Activated naive CD8-positive, alpha-beta T cell treated with anti-CD3 and anti-CD28 coated beads, Interleukin-2, amount 50 U/mL, for 24 hours (primary cell): ENCODE measurements around the gene HAVCR1.

Experiments
- ATAC-seq: fragments of 150-1000 bp; cut with Tn5 transposase; one replicate; pipeline ENCODE4 v1.10.0; 2021
- DNase-seq: peaks from one replicate; pipeline ENCODE4 v3.0.0; 2021
- H3K27ac Mint-ChIP-seq: one replicate; pipeline ENCODE4 v1.8.0; 2021; ENCODE audit warnings: mild to moderate bottlenecking, mixed read lengths
- H3K27me3 Mint-ChIP-seq: one replicate; pipeline ENCODE4 v1.8.0; 2021; ENCODE audit warnings: mixed read lengths
- H3K36me3 Mint-ChIP-seq: one replicate; pipeline ENCODE4 v1.8.0; 2021; ENCODE audit warnings: low read depth, mixed read lengths
- H3K4me1 Mint-ChIP-seq: one replicate; pipeline ENCODE4 v1.8.0; 2021; ENCODE audit warnings: mixed read lengths
- H3K4me3 Mint-ChIP-seq: one replicate; pipeline ENCODE4 v1.8.0; 2021; ENCODE audit warnings: mild to moderate bottlenecking, moderate library complexity, mixed read lengths
- H3K9me3 Mint-ChIP-seq: one replicate; pipeline ENCODE4 v1.8.0; 2021; ENCODE audit warnings: mixed read lengths

Gene HAVCR1

DNA sequence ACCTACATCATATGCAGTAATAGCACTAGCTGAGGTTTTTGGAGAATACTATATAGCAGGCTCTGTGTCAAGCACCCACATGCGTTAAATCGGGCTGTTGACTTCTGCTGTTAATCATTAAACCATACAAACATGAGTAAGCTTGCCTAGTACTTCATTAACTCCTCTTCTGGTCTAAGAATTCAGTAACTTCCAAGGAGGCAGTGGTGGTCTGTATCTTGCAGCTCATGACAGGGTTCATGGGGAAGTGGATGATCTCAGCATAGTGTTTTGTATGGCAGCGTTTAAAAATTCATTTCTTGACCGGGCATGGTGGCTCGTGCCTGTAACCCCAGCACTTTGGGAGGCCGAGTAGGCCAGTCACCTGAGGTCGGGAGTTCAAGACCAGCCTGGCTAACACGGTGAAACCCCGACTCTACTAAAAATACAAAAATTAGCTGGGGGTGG, at the start of gene HAVCR1:
TSS of gene HAVCR1 (minus strand) at position 24 of the 447 bp plus-strand sequence. CDS start 1,173 bp downstream, outside the sequence.
- no peak for DNase-seq
- no peaks in the 10 kb centered on the region for H3K9me3 Mint-ChIP-seq
- peaks cover 4% of the 10 kb centered on the region for H3K4me1 Mint-ChIP-seq
- no peak within 1 kb of the TSS for H3K4me3 Mint-ChIP-seq
- ATAC-seq: no peak
- no peaks in the 10 kb centered on the region for H3K36me3 Mint-ChIP-seq
- no peak within 1 kb of the TSS for H3K27ac Mint-ChIP-seq
- peaks cover 1% of the 10 kb centered on the region for H3K27me3 Mint-ChIP-seq

DNA sequence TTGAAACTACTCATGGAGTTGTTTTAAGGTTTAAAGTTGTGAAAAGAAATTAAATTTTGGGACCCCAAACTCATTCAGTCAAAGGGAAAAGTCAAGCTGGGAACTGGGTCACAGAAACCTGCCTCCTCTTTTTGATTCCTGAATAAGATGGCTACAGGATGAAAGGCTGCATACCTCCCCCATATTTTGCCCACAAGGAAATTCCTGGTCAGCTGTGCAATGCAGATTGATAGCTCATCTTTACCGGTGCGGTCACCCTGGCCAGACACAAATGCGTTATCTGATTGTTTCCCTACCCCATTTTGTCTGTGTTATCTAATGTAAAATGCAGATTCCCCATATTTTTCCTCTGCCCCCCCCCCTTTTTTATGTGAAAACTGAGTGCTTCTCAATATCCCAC, 48.6 kb upstream of the HAVCR1 start:
- H3K27me3 Mint-ChIP-seq: no peaks in the 10 kb centered on the region
- peaks cover 62% of the 10 kb centered on the region for H3K4me1 Mint-ChIP-seq
- H3K4me3 Mint-ChIP-seq: peak overlapping the region; percentile 80
- no peaks in the 10 kb centered on the region for H3K9me3 Mint-ChIP-seq
- ATAC-seq (no peak), DNase-seq (no peak)
- H3K27ac Mint-ChIP-seq: peak overlapping the region; percentile 79
- peaks cover 17% of the 10 kb centered on the region for H3K36me3 Mint-ChIP-seq

DNA sequence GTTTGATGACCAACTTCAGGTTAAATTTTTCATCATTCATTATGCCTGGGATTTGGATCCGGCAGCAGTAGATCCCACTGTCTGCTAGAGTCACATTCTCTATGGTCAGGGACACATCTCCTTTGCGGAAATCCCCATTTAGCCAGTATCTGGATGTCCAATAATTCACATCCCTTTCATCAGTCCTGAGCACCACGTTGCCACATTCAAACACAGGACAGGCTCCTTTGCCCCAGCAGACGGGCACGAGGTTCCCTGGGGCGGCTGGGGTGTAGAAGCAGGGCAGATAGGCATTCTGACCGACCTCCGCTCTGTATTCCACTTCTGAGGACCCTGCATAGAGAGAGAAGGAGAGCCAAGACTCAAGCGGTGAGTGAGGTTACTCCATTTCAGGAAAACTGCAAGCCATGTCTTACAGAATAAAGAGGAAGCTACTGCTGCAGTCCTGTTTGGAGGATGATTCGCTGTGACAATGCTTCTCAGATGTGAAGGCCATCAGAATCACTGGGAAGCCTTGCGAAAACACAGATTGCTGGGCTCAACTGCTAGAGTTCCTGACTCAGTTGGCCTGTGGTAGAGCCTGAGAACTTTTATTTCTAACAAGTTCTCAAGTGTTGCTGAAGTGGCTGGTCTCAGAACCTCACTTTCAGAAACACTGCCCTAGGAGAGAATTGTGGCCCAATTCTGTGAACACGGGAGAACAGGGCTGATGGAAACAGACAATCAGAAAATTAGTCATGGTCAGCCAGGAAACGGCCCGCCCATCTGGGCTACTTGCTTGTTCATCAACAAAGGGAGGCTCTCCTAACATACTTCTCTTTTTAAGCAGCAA, 47.9 kb upstream of the HAVCR1 start:
- Mint-ChIP-seq H3K4me1 (peaks cover 62% of the 10 kb centered on the region), H3K4me3 (peak overlapping the region; percentile 80), H3K9me3 (no peaks in the 10 kb centered on the region), H3K36me3 (peaks cover 17% of the 10 kb centered on the region), H3K27me3 (no peaks in the 10 kb centered on the region), H3K27ac (peak overlapping the region; percentile 79)
- peak; percentile 47 for ATAC-seq
- peak; percentile 51 for DNase-seq

DNA sequence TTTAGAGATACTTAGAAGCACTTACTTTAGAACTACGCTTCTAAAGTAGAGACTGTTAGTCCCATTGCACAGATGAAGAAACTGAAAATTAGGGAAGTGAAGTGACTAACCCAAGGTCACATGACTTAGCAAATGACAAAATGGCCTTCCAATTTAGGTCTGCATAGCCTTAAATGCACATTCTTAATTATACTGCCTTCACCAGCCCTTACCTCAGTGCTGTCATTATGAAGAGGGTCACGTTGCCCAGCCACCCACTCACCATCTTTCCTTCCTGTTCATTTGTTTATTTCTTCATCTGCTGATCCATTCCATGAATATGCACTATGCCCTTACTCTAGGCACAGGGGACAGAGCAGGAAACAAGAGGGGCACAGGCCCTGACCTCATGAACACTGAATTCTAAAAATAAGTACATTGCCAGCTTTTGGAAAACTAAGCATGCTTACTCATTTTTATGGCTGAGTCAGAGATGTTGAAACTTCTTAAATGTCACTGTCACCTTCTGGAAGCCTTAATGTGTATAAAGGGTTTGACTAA, 41.3 kb upstream of the HAVCR1 start:
- peak overlapping the region; percentile 56 for H3K4me3 Mint-ChIP-seq
- H3K27me3 Mint-ChIP-seq: no peaks in the 10 kb centered on the region
- peak overlapping the region; percentile 96 for H3K27ac Mint-ChIP-seq
- peaks cover 27% of the 10 kb centered on the region for H3K36me3 Mint-ChIP-seq
- H3K4me1 Mint-ChIP-seq: peaks cover 41% of the 10 kb centered on the region
- no peaks in the 10 kb centered on the region for H3K9me3 Mint-ChIP-seq
- peak; percentile 99 for ATAC-seq
- peak; percentile 42 for DNase-seq

DNA sequence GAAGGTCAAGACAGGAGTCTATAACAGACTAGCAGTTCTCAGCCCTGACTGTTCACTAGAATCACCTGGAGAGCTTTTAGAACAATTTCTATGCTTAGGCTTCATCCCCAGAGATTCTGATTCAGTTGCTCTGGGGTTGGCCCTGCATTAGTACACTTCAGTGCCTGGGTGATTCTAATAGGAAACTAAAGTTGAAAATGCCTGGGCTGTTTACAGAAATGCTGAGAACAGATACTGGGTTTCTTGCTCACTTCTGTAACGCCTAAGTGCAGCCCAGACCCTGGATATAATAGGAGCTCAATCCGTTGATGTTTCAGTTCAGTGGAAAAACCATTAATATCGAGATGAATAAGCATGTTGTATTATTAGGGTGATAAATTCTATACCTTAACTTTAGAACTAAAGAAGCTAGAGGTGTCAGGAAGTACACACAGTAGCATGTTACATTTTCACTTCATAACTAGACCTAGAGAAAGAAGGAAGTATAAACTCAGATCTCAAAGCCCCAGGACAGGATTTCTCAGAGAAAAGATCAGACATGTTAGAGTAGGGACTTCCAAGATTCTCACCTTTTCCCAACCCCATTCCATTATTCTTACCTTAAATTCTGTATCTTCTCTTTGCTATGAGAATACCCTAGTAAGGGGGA, 29.6 kb upstream of the HAVCR1 start:
- no peak for DNase-seq
- peaks cover 27% of the 10 kb centered on the region for H3K36me3 Mint-ChIP-seq
- H3K9me3 Mint-ChIP-seq: no peaks in the 10 kb centered on the region
- no peaks in the 10 kb centered on the region for H3K27me3 Mint-ChIP-seq
- no peak overlapping the region for H3K27ac Mint-ChIP-seq
- H3K4me3 Mint-ChIP-seq: no peak overlapping the region
- ATAC-seq: no peak
- H3K4me1 Mint-ChIP-seq: no peaks in the 10 kb centered on the region

DNA sequence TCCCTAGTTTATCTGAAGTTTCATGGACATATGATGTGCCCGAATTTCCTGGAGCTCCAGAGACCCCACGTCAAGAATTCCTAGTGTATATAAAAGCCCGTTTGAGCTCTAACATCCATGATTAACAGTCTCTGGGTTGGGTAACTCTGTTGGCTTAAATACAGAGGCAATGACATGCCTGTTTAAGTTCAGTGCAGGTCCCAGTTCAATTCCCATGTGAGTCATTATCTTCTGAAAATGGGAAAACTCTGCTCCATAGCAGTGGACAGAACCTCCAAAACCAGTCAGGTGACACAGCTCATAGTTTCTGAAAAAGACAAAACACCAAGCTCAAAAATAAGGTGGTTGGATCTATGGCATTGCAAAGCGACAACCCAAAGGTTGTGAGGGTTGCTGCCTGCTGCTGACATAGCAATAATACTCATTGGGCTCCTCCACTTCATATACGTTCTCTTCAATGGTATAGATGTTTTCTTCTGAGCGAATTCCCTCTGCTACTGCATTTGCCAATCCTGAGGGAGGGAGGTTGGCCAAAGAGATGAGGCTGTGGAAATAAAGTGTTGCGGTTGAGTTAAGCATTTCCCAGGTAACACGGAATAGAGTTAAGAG, 27.9 kb upstream of the HAVCR1 start:
- Mint-ChIP-seq H3K4me1 (no peaks in the 10 kb centered on the region), H3K27ac (no peak overlapping the region), H3K4me3 (no peak overlapping the region), H3K9me3 (no peaks in the 10 kb centered on the region), H3K27me3 (no peaks in the 10 kb centered on the region), H3K36me3 (peaks cover 27% of the 10 kb centered on the region)
- ATAC-seq (no peak), DNase-seq (no peak)

DNA sequence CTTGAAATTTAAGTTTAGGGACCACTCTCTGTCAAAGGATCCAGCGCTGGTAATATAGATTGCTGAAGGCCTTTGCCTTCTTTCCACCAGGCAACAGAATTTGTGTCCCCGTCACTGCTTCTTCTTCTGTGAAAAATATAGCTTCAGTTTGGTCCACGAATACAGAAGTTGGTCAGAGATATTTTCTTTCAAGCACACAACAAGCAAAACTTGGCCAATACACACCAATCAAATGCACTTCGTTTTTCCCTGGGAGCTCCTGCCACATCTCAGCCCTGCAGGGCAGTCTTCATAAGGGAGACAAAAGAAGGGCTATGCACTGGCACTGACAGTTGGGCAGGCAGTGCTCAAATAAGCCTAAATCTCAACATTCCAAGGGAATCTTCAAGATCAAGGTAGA, 27.0 kb upstream of the HAVCR1 start:
- no peaks in the 10 kb centered on the region for H3K4me1 Mint-ChIP-seq
- no peak overlapping the region for H3K4me3 Mint-ChIP-seq
- no peaks in the 10 kb centered on the region for H3K27me3 Mint-ChIP-seq
- no peaks in the 10 kb centered on the region for H3K9me3 Mint-ChIP-seq
- no peak overlapping the region for H3K27ac Mint-ChIP-seq
- DNase-seq: no peak
- no peak for ATAC-seq
- peaks cover 23% of the 10 kb centered on the region for H3K36me3 Mint-ChIP-seq

DNA sequence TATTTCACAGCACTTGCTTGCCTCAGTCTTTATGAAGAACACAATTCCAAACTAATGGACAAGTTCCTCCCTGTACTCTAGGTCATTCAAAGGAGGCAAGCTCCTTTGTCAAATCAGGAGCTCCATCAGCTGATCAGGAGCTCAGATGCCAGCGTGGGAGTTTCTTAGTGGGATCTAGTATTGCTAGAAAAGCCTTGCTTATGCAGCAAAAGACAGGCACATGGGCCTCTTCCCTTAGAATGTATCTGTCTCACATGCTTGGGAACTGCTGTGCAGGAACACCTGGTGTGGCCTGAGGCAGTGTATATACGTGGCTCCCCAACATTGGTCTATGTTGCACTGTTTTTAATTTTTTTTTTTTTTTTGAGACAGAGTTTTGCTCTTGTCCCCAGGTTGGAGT, 21.4 kb upstream of the HAVCR1 start:
- H3K27ac Mint-ChIP-seq: no peak overlapping the region
- peaks cover 4% of the 10 kb centered on the region for H3K9me3 Mint-ChIP-seq
- DNase-seq (no peak), ATAC-seq (no peak)
- H3K4me3 Mint-ChIP-seq: no peak overlapping the region
- peaks cover 13% of the 10 kb centered on the region for H3K4me1 Mint-ChIP-seq
- peaks cover 4% of the 10 kb centered on the region for H3K36me3 Mint-ChIP-seq
- no peaks in the 10 kb centered on the region for H3K27me3 Mint-ChIP-seq

DNA sequence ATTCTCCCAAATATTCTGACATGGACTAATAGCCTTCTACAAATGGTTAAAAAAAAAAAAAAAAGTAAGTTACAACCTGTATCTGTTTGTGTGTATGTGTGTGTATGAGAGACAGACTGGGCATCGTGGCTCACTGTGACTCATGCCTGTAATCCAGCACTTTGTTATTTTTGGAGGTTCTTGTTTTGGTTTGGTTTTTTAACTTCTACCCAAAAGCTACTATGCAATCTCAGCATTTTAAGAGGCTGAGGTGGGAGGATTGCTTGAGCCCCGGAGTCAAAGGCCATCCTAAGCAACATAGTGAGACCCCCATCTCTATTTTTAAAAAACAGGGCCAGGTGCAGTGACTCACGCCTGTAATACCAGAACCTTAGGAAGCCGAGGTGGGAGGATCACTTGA, 17.6 kb upstream of the HAVCR1 start:
- Mint-ChIP-seq H3K27ac (no peak overlapping the region), H3K36me3 (peaks cover 2% of the 10 kb centered on the region), H3K4me1 (peaks cover 47% of the 10 kb centered on the region), H3K4me3 (no peak overlapping the region), H3K9me3 (peaks cover 4% of the 10 kb centered on the region), H3K27me3 (no peaks in the 10 kb centered on the region)
- DNase-seq: no peak
- ATAC-seq: peak; percentile 33

DNA sequence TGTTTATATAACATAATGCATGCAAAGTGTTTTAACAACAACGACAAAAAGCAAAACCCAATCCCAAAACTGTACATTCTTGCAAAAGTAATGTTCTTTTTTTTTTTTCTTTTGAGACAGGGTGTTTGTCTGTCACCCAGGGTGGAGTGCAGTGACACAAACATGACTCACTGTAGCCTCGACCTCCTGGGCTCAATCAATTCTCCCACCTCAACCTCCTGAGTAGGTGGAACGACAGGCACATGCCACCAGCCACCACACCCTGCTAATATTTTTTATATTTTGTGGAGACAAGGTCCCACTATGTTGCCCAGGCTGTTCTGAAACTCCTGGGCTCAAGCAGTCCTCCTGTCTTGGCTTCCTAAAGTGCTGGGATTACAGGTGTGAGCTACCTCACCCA, 13.6 kb upstream of the HAVCR1 start:
- Mint-ChIP-seq H3K4me1 (peaks cover 49% of the 10 kb centered on the region), H3K27ac (no peak overlapping the region), H3K9me3 (peaks cover 4% of the 10 kb centered on the region), H3K27me3 (no peaks in the 10 kb centered on the region), H3K4me3 (no peak overlapping the region), H3K36me3 (peaks cover 2% of the 10 kb centered on the region)
- peak; percentile 32 for DNase-seq
- peak; percentile 85 for ATAC-seq

DNA sequence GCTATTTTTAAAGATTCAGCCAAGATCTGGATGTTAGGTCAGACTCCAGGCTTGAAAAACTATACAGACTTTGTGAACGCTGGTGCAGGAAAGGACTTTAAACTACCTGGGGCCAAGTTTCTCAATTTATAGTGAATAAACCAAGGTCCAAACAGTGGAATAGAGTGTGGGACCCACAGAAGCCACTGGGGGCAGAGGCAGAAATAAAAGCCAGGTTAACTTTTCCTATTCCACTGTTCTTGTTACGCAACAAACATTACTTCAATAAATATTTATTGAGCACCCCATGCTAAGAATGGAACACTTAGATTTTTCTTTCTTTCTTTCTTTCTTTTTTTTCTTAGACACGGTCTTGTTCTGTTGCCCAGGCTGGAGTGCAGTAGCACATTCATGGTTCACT, 11.0 kb upstream of the HAVCR1 start:
- no peak overlapping the region for H3K27ac Mint-ChIP-seq
- DNase-seq (no peak), ATAC-seq (no peak)
- H3K4me1 Mint-ChIP-seq: peaks cover 33% of the 10 kb centered on the region
- H3K27me3 Mint-ChIP-seq: no peaks in the 10 kb centered on the region
- H3K36me3 Mint-ChIP-seq: no peaks in the 10 kb centered on the region
- H3K4me3 Mint-ChIP-seq: no peak overlapping the region
- no peaks in the 10 kb centered on the region for H3K9me3 Mint-ChIP-seq

DNA sequence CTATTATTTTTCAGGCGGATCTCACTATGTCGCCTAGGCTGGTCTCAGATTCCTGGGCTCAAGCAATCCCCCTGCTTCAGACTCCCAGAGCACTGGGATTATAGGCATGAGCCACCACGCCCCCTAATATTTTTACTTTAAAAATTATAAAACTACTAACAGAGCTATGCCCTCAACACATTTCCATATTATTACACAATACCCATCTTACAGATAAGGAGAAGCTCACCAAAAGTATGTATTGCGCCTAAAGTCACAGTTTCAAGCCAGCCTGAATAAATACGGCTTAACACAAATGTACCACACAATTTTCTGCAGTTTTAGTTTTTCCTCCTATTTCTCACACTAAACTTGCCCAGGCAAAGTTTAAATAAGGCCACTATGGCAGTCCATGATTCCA, 9.9 kb upstream of the HAVCR1 start:
- Mint-ChIP-seq H3K27ac (no peak overlapping the region), H3K36me3 (no peaks in the 10 kb centered on the region), H3K27me3 (no peaks in the 10 kb centered on the region), H3K4me1 (peaks cover 24% of the 10 kb centered on the region), H3K9me3 (no peaks in the 10 kb centered on the region), H3K4me3 (no peak overlapping the region)
- DNase-seq: no peak
- no peak for ATAC-seq

DNA sequence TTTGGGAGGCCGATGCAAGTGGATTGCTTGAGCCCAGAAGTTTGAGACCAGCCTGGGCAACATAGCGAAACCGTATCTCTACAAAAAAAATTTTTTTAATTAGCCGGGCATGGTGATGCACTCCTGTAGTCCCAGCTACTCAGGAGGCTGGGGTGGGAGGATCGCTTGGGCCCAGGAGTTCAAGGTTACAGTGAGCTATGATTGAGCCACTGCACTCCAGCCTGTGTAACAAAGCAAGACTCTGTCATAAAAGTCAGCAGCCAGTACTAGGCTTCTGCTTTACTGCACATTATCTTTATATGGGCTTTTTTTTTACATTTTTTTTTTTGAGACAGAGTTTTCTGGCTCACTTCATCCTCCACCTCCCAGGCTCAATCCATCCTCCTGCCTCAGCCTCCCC, 9.4 kb upstream of the HAVCR1 start:
- no peak overlapping the region for H3K27ac Mint-ChIP-seq
- no peak overlapping the region for H3K4me3 Mint-ChIP-seq
- H3K9me3 Mint-ChIP-seq: no peaks in the 10 kb centered on the region
- H3K36me3 Mint-ChIP-seq: no peaks in the 10 kb centered on the region
- H3K4me1 Mint-ChIP-seq: peaks cover 20% of the 10 kb centered on the region
- H3K27me3 Mint-ChIP-seq: no peaks in the 10 kb centered on the region
- no peak for ATAC-seq
- DNase-seq: no peak

DNA sequence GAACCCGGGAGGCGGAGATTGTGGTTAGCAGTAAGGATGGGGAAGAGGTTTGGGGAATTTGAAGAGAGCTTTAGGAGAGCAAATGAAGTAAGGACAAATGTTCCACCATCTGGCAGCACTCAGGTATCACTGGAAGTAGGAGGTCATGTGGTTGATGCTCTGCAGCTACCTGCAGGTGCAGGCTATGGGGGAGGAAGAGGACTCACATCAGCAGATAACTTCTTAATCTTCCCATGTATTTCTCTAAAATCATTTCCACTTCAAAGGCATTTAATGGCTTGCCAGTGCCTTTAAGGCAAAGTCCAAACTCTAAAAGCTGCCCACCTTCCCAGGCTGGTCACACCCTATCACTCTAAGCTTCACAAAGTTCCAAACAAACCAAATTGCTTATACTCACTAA, 8.1 kb upstream of the HAVCR1 start:
- Mint-ChIP-seq H3K4me1 (peaks cover 6% of the 10 kb centered on the region), H3K27me3 (no peaks in the 10 kb centered on the region), H3K36me3 (no peaks in the 10 kb centered on the region), H3K4me3 (no peak overlapping the region), H3K27ac (no peak overlapping the region), H3K9me3 (no peaks in the 10 kb centered on the region)
- DNase-seq: no peak
- no peak for ATAC-seq

DNA sequence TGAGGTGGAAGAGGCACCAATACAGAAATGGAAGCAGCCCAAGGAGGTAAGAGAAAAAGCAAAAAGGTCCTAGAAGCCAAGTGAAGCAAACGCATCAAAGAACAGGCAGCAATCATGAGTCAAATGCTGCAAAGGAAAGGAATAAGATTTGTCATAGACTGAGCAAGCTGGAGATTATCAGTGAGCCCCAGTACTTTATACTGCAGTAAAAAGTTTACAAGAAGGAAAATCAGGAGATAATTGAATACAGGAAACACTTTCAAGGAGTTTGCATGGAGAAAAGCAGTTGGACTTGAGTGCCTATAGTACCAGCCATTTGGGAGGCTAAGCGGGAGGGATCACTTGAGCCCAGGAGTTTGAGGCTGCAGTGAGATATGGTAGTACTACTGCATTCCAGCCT, 7.2 kb upstream of the HAVCR1 start:
- no peak for DNase-seq
- Mint-ChIP-seq H3K9me3 (no peaks in the 10 kb centered on the region), H3K27me3 (peaks cover 1% of the 10 kb centered on the region), H3K4me3 (no peak overlapping the region), H3K4me1 (no peaks in the 10 kb centered on the region), H3K27ac (no peak overlapping the region), H3K36me3 (no peaks in the 10 kb centered on the region)
- no peak for ATAC-seq
